CD4-positive, alpha-beta T cell treated with Interleukin-17A for 4 hours (primary cell): ENCODE measurements around the gene ARHGAP33.

Experiments
- DNase-seq: peaks from one replicate; pipeline ENCODE4 v3.0.0-alpha.2; 2020; ENCODE audit warnings: mixed read lengths

Gene ARHGAP33

GRCh38 chr19:35775298-35776101, at the start of gene ARHGAP33:
Gene ARHGAP33 (plus strand): TSS chr19:35775564. CDS start chr19:35775659, 95 bp downstream.
- peak; percentile 100 for DNase-seq

- DNase-seq, result no peak
Observed at GRCh38 chr19:35727053-35727955, 48.1 kb upstream of the ARHGAP33 start.

GRCh38 chr19:35727956-35728706, 47.2 kb upstream of the ARHGAP33 start:
- no peak for DNase-seq

- DNase-seq, result no peak
Observed at GRCh38 chr19:35729021-35729420, 46.3 kb upstream of the ARHGAP33 start.

- no peak for DNase-seq
Observed at GRCh38 chr19:35729763-35730162, 45.6 kb upstream of the ARHGAP33 start.

- no peak for DNase-seq
Observed at GRCh38 chr19:35730326-35730725, 45.0 kb upstream of the ARHGAP33 start.

- DNase-seq, result no peak
Observed at GRCh38 chr19:35731353-35731752, 44.0 kb upstream of the ARHGAP33 start.

GRCh38 chr19:35731779-35732405, 43.5 kb upstream of the ARHGAP33 start:
- DNase-seq, result no peak

- DNase-seq, result no peak
Observed at GRCh38 chr19:35732540-35733179, 42.7 kb upstream of the ARHGAP33 start.

GRCh38 chr19:35733180-35734125, 41.9 kb upstream of the ARHGAP33 start:
- DNase-seq, result no peak

- DNase-seq, result no peak
Observed at GRCh38 chr19:35734273-35734672, 41.1 kb upstream of the ARHGAP33 start.

- no peak for DNase-seq
Observed at GRCh38 chr19:35734889-35735288, 40.5 kb upstream of the ARHGAP33 start.

GRCh38 chr19:35736913-35737886, 38.2 kb upstream of the ARHGAP33 start:
- DNase-seq, result peak; percentile 40

- no peak for DNase-seq
Observed at GRCh38 chr19:35738021-35738886, 37.1 kb upstream of the ARHGAP33 start.

- DNase-seq, result no peak
Observed at GRCh38 chr19:35738887-35739229, 36.5 kb upstream of the ARHGAP33 start.

GRCh38 chr19:35739275-35740107, 35.9 kb upstream of the ARHGAP33 start:
- DNase-seq, result no peak

- no peak for DNase-seq
Observed at GRCh38 chr19:35740108-35740422, 35.3 kb upstream of the ARHGAP33 start.
